ENCODE data around the gene CRYZL1.

CRYZL1 gene

GRCh38 chr21:33552093-33552998 is 89.2 kb downstream of the CRYZL1 start:
- peaks cover 0 to 25% (median 11%) of the 10 kb centered on the region in 4 donors for H3K4me1 ChIP-seq
- H3K27ac ChIP-seq: no peak overlapping the region
- H3K36me3 ChIP-seq: peaks cover 77 to 95% (median 90%) of the 10 kb centered on the region in 3 donors
- intact Hi-C loops (cut with DNase I; ENCODE audit: low total_unique reads): no loop called here
- no peak for TF ChIP-seq CTCF (IDR thresholded peaks at IDR 0.05)
- no peaks in the 10 kb centered on the region for H3K27me3 ChIP-seq
- H3K9me3 ChIP-seq: no peaks in the 10 kb centered on the region
- DNase-seq: no peak
- no peak overlapping the region for H3K4me3 ChIP-seq

- no peak overlapping the region for H3K4me3 ChIP-seq
- intact Hi-C loops (cut with DNase I; ENCODE audit: low total_unique reads): no loop called here
- H3K4me1 ChIP-seq: peaks cover 0 to 20% (median 10%) of the 10 kb centered on the region in 4 donors
- H3K27ac ChIP-seq: no peak overlapping the region
- no peak for TF ChIP-seq CTCF (IDR thresholded peaks at IDR 0.05)
- no peak for DNase-seq
- H3K27me3 ChIP-seq: no peaks in the 10 kb centered on the region
- H3K9me3 ChIP-seq: no peaks in the 10 kb centered on the region
- peaks cover 78 to 96% (median 90%) of the 10 kb centered on the region in 3 donors for H3K36me3 ChIP-seq
Measured at GRCh38 chr21:33551664-33552063, 89.9 kb downstream of the CRYZL1 start.

GRCh38 chr21:33550772-33551660 is 90.5 kb downstream of the CRYZL1 start:
- no peak overlapping the region for H3K27ac ChIP-seq
- H3K27me3 ChIP-seq: no peaks in the 10 kb centered on the region
- H3K4me1 ChIP-seq: peaks cover 0 to 21% (median 4%) of the 10 kb centered on the region in 4 donors
- H3K9me3 ChIP-seq: no peaks in the 10 kb centered on the region
- no peak for TF ChIP-seq CTCF (IDR thresholded peaks at IDR 0.05)
- H3K36me3 ChIP-seq: peaks cover 78 to 94% (median 90%) of the 10 kb centered on the region in 3 donors
- no peak overlapping the region for H3K4me3 ChIP-seq
- no peak for DNase-seq
- intact Hi-C loops (cut with DNase I; ENCODE audit: low total_unique reads): no loop called here

GRCh38 chr21:33549848-33550771 is 91.4 kb downstream of the CRYZL1 start:
- Histone ChIP-seq H3K36me3 (peaks cover 78 to 88% (median 83%) of the 10 kb centered on the region in 3 donors), H3K4me3 (no peak overlapping the region), H3K4me1 (peaks cover 0 to 24% (median 0%) of the 10 kb centered on the region in 4 donors), H3K27ac (no peak overlapping the region), H3K27me3 (no peaks in the 10 kb centered on the region), H3K9me3 (no peaks in the 10 kb centered on the region)
- intact Hi-C loops (cut with DNase I; ENCODE audit: low total_unique reads): no loop called here
- TF ChIP-seq CTCF (IDR thresholded peaks at IDR 0.05): no peak
- DNase-seq: no peak

- Histone ChIP-seq H3K27me3 (no peaks in the 10 kb centered on the region), H3K36me3 (peaks cover 40 to 48% (median 43%) of the 10 kb centered on the region in 3 donors), H3K4me3 (no peak overlapping the region), H3K9me3 (no peaks in the 10 kb centered on the region), H3K27ac (no peak overlapping the region), H3K4me1 (peaks cover 0 to 36% (median 4%) of the 10 kb centered on the region in 4 donors)
- TF ChIP-seq CTCF (IDR thresholded peaks at IDR 0.05): no peak
- intact Hi-C loops (cut with DNase I; ENCODE audit: low total_unique reads): no loop called here
- DNase-seq: no peak
Measured at GRCh38 chr21:33546086-33546485, 95.5 kb downstream of the CRYZL1 start.

All from tibial artery (tissue), 4 donors.